NCI-H2171 treated with DMSO at 0.1 percent for 48 hours (cell line): ENCODE measurements around the gene ANKRD28.
"Not testable (repeated sequence)": the region's sequence is repeated elsewhere in the genome, so short reads cannot be mapped to it uniquely, and the experiment has no call there.

ENCODE experiments used
- DNase-seq: peaks from one replicate; lab custom pipeline; 2025; lab: John Stamatoyannopoulos, UW

The ANKRD28 gene

DNA sequence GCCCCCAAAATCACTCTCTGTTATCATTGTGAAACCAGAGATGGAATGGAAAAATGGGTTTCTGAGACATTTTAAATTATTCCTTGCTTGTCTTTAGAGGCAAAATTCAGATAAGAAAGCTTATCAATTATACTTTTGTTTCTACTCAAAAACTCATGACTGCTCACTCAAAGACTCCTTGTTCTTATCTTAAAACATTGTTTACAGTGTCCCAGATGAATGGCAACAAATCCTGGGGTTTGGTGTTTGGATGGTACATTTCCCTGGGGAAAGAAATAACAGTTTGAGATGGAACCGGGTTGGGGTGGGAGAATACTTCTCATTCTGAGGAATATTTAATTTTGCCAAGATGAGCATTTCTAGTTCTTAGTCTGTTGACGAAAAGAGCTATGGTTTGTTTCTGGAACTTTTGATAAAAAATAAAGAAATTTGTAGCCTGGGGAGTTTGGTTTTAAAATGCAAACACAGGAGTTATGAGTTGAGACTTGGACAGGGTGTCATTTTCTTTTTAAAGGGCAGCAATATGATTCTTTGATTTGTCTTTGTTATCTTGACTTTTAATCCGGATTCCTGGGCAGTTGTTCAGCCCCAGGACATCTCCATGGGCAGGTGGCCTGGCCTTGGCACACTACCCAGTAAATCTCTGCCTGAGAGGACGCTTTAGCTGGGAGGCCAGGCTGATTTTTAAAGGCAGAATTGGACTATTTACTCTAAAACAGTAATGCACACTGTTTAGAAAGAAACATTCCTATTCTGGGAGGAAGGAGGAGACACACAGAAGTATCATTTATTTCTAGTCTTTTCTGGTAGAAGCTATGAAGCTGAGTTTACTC, 163.8 kb downstream of the ANKRD28 start:
- no peak for DNase-seq

DNA sequence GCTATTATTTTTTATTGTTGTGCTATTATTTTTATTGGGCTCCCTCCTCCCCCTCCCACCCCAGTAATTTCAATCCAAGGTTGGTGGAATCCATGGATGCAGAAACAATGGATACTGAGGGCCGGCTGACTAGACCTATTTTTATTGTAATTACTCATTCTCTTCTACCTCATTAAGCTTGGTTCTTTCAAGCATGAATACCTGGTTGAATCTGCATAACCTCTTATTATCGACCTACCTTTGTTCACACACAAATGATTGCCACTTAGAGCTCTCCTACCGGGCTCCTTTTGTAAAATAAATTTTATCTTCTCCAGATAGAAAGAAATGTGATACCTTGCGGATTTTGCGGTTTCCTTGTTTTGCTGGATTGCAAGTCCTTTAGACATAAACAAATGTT, 164.6 kb downstream of the ANKRD28 start:
- DNase-seq, result peak; percentile 23

DNA sequence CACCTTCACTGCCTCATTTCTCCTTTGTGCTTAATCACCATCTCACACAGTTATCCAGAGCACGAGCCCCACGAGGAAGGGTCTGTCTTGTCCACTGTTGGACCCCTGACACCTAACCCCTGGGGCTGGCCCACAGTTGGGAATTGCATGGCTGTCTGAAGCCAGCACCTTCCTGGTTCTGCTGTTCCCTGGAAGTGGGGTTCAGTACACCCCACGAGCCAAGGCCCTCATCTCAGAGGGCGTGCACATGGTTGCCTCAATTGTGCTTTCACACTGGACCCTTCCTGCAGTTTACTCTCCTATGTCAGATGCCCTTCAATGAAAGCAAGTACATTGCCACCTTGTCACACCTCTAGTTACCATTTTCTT, 165.6 kb downstream of the ANKRD28 start:
- no peak for DNase-seq

DNA sequence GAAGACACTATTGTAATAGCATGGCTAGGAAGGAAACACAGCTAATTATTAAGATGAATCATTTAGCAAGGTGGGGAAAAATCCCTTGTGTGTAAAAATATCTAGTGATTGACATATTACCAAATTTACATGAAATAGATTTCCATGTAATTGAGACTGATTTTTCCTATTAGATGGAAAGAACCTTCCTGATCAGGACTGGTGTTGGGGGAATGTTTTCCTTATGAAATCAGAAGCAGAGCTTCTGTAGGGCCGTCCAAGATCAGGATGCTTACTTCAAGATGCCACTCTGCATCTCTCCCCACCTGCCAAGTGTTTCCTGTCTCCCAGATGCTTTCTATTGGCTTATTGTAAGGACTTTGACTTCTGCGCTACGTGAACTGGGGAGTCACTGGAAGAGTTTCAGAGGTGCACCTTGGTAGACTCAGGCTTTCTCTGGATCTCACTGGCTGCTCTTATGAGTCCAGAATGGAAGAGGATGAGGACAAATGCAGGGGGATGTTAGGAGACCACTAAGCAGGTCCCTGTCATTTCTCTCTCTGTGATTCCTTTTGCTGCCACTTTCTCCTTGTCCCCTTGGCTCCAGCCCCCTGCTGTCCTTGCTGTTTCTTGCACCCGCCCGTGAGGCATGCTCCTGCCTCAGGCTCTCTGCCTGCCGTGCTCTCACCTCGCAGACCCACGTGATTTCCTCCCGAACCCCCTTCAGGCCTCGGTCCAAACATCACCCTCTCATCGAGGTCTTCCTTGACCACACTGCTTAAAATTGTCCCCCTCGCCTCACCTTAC, 166.2 kb downstream of the ANKRD28 start:
- DNase-seq, result no peak

DNA sequence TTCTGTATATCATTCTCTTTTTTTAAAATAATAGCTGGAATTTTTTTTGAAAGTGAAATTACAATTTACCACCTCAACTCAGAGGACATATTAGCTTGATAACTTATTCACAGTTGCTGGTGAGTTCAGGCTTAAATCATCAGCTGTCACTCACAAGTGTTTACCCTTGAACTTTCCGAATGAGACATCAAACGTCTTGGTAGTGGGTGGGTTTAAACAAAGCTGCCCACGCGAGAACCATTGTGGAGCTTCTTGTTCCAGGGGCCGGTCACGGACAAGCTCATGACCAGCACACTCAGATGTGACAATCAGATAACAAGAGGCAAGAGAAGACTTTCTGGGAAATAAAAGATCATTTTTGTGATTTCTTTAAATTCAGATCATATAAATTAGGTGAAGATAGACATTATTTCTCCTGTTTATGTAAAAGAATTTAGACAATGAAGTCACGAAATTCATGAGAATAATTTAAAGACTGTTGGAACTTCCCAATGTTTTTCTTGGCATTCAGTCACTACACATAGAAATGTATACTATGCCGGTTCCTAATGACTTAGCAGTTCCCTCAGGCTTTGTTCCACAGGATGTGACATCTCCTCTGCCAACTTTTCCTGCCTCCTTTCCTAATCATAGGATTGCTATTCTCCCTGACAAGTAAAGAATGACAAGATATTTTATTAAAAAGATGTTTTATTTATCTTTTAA, 167.0 kb downstream of the ANKRD28 start:
- DNase-seq, result no peak

DNA sequence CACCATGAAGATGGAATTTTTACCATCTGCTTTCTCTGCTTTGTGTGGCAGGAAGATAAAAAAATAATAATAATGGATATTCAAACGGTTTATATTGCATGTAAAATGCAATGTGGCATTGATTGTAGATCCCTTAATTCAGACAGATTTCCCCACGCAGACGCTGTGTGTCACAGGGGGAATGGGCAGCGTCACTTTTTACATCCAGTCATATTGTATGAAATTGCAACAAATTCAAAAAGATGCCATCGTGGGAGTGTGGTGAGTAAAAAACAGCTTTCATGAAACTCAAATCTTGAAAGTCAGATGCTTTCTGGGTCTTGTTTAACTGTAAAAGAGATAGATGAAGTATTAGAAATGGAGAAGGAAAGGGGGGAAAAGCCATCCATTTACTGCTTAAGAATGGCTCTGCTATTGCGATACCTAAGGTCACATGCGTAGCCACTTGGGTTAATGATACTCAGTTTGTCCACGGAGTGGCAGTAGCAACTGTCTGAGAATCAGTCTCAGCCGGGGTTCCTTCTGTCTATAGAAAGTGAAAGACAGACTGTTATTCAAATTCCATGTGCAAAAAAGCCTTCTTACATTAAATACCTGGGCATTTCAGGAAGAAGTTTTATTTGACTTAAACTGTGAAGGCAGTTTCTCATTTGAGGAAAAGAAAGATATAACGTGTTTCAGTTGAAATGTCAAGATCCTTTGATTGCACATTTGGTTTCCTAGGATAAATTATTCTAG, 167.8 kb downstream of the ANKRD28 start:
- DNase-seq, result peak; percentile 16

DNA sequence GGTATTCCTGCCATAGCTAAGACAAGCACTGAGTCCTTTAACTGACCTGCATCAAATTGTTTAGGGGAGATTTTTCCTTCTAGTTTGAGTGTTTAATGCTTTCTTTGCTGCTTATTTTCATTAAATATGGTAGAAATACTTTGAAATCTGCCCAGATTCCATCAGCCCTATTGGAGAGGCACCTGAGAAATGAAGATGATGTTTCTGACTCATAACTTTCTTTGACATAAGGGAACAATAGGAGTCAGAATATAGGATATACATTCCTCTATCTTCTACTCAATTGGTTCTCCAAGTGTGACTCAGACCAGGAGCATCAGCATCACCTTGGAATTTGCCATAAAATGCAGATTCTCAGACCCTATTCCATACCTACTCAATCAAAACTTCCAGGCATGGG, 168.8 kb downstream of the ANKRD28 start:
- DNase-seq, result no peak

DNA sequence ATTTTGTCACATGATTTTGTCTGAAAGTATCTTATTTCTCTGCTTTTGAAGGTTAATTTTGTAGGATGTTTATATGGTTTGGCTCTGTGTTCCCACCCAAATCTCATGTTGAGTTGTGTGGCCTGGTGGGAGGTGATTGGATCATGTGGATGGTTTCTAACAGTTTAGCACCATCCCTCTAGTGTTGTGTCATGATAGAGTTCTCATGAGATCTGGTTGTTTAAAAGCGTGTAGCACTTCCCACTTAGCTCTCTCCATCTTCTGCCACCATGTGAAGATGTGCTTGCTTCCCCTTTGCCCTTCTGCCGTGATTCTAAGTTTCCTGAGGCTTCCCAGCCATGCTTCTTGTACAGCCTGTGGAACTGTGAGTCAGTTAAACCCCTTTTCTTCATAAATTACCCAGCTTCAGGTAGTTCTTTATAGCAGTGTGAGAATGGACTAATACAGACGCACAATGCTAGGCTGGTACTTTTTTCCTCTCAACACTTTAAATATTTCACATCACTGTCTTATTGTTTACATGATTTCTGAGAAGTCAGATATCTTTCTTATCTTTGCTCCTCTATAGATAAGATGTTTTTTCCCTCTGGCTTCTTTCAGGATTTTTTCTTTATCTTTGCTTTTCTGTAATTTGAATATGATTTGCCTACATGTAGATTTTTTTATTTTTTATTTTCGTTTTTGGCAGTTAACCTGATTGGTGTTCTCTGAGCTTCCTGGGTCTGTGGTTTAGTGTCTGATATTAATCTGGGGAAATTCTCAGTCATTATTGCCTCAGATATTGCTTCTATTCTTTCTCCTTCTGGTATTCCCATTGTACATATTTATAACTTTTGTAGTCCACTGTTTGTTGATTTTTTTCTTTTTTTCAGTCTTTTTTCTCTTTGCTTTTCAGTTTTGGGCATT, 174.0 kb downstream of the ANKRD28 start:
- DNase-seq, result no peak

DNA sequence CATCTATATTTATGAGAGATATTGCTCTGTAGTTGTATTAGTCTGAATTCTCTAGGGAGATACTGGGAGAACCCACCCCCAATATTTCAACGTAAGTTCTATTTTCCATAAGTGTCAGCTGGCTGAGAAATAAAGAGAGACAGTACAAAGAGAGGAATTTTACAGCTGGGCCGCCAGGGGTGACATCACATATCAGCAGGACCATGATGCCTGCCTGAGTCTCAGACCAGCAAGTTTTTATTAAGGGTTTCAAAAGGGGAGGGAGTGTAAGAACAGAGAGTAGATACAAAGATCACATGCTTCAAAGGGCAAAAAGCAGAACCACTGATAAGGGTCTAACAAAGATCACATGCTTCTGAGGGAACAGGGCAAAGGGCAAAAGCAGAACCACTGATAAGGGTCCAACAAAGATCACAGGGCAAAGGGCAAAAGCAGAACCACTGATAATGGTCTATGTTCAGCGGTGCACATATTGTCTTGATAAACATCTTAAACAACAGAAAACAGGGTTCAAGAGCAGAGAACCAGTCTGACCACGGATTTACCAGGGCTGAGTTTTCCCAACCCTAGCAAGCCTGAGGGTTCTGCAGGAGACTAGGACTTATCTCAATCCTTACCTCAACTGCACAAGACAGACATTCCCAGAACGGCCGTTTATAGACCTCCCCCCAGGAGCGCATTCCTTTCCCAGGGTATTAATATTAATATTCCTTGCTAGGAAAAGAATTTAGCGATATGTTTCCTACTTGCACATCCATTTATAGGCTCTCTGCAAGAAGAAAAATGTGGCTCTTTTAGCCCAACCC, 177.9 kb downstream of the ANKRD28 start:
- not testable (repeated sequence) for DNase-seq
